Caco-2 (cell line): ENCODE measurements around the gene MAP1B. TPM values are rescaled to one million over a fixed set of nuclear protein-coding genes. Genes with fewer than 3 reads are reported as not detected.
A peak's percentile ranks its signal among the peaks of the same experiment; 100 is the strongest.

Experiments
- BruUV-seq: library from RNA; stranded (reverse); fragments of 400-500 nt; replicated peaks from 2 replicates; lab custom pipeline; 2021; lab: Mats Ljungman, UMichigan
- CTCF ChIA-PET: fragments of 300-600 bp; sonication (Branson Sonifier 250); formaldehyde crosslinking; loops from one replicate; lab custom pipeline; 2022; ENCODE audit warnings: antibody characterized with exemption; lab: Charles Lee
- POLR2A ChIA-PET: fragments of 300-600 bp; sonication (Branson Sonifier 250); formaldehyde crosslinking; loops from one replicate; lab custom pipeline; 2022; ENCODE audit warnings: antibody characterized with exemption; lab: Charles Lee
- DNase-seq, 2 experiments: peaks; one replicate each; pipeline versions ENCODE4 v3.0.0 to v3.0.0-alpha.2; 2020 to 2022
- H3K27me3 ChIP-seq: replicated peaks from 2 replicates; pipeline ENCODE4 v1.6.0; 2011; ENCODE audit warnings: low read length; ENCODE audit not compliant: control insufficient read depth, insufficient read depth
- H3K36me3 ChIP-seq: 2 replicates; pipeline ENCODE4 v1.5.1; 2011; ENCODE audit warnings: low read length; ENCODE audit not compliant: control insufficient read depth, insufficient read depth
- H3K4me1 ChIP-seq: fragments of 250-450 bp; sonication (Bioruptor Pico); 2 replicates; pipeline ENCODE4 v1.5.1; 2020; ENCODE audit warnings: mild to moderate bottlenecking
- H3K4me3 ChIP-seq: 2 replicates; pipeline ENCODE4 v1.5.1; 2011; ENCODE audit warnings: low read depth, mild to moderate bottlenecking, control low read depth, low read length
- H3K9me3 ChIP-seq: fragments of 250-450 bp; sonication (Bioruptor Pico); 2 replicates; pipeline ENCODE4 v1.5.1; 2020; ENCODE audit warnings: mild to moderate bottlenecking, moderate library complexity
- H3K27ac Mint-ChIP-seq: one replicate; pipeline ENCODE4 v1.8.0; 2022; ENCODE audit warnings: mixed read lengths; ENCODE audit not compliant: unreplicated experiment
- H3K27me3 Mint-ChIP-seq: one replicate; pipeline ENCODE4 v1.8.0; 2022; ENCODE audit warnings: mixed read lengths; ENCODE audit not compliant: insufficient read depth, unreplicated experiment
- H3K36me3 Mint-ChIP-seq: one replicate; pipeline ENCODE4 v1.8.0; 2022; ENCODE audit warnings: mild to moderate bottlenecking, mixed read lengths; ENCODE audit not compliant: insufficient read depth, unreplicated experiment
- H3K4me1 Mint-ChIP-seq: one replicate; pipeline ENCODE4 v1.8.0; 2022; ENCODE audit warnings: low read depth, mixed read lengths; ENCODE audit not compliant: unreplicated experiment
- H3K4me3 Mint-ChIP-seq: one replicate; pipeline ENCODE4 v1.8.0; 2022; ENCODE audit warnings: mild to moderate bottlenecking, moderate library complexity, mixed read lengths; ENCODE audit not compliant: unreplicated experiment
- H3K9me3 Mint-ChIP-seq: one replicate; pipeline ENCODE4 v1.8.0; 2022; ENCODE audit warnings: mixed read lengths; ENCODE audit not compliant: unreplicated experiment
- intact Hi-C: fragments of 100-400 bp; cut with micrococcal nuclease; formaldehyde crosslinking; loops from one replicate; pipeline ENCODE4 v1.10.0; 2022; ENCODE audit not compliant: unreplicated experiment
- total RNA-seq: library from RNA; stranded (reverse); gene quantifications from 2 replicates; pipeline ENCODE4 v1.2.3, GENCODE V29; 2022
- TF ChIP-seq, protein P1 (sequence below), 2 experiments: fragments of 200-600 bp in 1 of 2; IDR thresholded peaks; 1 replicate in 1 of 2; 2 replicates in 1 of 2; pipeline versions ENCODE4 v1.5.1 to v1.8.0; 2011 to 2022; ENCODE audit warnings: antibody characterized with exemption in 1 of 2, control low read depth in 1 of 2, inconsistent platforms in 1 of 2, low read depth in 1 of 2, low read length in 1 of 2, mild to moderate bottlenecking in 1 of 2, moderate library complexity in 1 of 2; ENCODE audit not compliant: insufficient read depth in 1 of 2, severe bottlenecking in 1 of 2, unreplicated experiment in 1 of 2

MAP1B gene
- total RNA-seq, 1 experiment from 2014 or later = 0.66 TPM

DNA sequence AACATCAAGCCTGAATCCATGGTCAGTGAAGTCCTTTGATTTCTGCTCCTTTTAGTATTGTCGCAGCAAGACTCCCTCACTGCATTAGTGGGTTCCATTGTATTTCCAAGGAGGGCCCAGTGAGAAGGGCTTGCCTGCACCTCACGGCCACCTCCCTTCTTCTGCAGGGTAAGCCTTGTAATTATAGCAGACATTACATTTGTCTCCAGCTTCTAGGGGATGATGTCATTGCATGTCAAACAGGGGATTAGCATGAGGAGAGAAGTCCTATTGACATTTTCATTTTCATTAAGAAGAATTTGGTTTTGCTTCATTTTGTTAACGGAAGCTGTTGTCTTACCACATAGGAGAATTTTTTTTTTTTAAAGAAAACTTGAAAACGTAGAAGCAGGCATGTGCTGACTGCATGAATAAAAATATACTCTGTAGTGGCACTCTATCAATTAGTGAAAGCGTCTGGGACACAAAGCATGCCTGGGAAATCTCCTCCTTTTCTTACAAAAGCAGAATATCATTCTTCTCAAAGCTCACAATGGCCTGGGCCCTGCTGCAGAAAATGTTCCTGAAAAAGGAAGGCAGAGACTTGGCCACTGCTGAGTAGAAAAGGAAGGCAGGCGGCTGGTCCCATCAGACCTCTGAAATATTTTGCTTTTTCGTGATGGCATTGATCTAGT lies 27.1 kb downstream of the MAP1B start:
- no peaks in the 10 kb centered on the region for H3K9me3 ChIP-seq
- ChIA-PET POLR2A (no interaction called here), CTCF (no interaction called here)
- no peak overlapping the region for H3K4me3 ChIP-seq
- Mint-ChIP-seq H3K27ac (no peak overlapping the region), H3K9me3 (no peaks in the 10 kb centered on the region), H3K27me3 (peaks cover 15% of the 10 kb centered on the region), H3K36me3 (no peaks in the 10 kb centered on the region), H3K4me3 (no peak overlapping the region), H3K4me1 (no peaks in the 10 kb centered on the region)
- H3K27me3 ChIP-seq = no peaks in the 10 kb centered on the region; the same call in 1 of the 2 replicates
- no TSS peak for BruUV-seq
- no peaks in the 10 kb centered on the region for H3K4me1 ChIP-seq
- no peak for DNase-seq
- intact Hi-C loops = no loop called here
- no peaks in the 10 kb centered on the region for H3K36me3 ChIP-seq
- TF ChIP-seq, protein P1, sequence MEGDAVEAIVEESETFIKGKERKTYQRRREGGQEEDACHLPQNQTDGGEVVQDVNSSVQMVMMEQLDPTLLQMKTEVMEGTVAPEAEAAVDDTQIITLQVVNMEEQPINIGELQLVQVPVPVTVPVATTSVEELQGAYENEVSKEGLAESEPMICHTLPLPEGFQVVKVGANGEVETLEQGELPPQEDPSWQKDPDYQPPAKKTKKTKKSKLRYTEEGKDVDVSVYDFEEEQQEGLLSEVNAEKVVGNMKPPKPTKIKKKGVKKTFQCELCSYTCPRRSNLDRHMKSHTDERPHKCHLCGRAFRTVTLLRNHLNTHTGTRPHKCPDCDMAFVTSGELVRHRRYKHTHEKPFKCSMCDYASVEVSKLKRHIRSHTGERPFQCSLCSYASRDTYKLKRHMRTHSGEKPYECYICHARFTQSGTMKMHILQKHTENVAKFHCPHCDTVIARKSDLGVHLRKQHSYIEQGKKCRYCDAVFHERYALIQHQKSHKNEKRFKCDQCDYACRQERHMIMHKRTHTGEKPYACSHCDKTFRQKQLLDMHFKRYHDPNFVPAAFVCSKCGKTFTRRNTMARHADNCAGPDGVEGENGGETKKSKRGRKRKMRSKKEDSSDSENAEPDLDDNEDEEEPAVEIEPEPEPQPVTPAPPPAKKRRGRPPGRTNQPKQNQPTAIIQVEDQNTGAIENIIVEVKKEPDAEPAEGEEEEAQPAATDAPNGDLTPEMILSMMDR (IDR thresholded peaks at IDR 0.05; ENCODE audit: insufficient read depth in 1 of 2, low read depth in 1 of 2, low read length in 1 of 2, severe bottlenecking in 1 of 2, unreplicated experiment in 1 of 2) = no peak

DNA sequence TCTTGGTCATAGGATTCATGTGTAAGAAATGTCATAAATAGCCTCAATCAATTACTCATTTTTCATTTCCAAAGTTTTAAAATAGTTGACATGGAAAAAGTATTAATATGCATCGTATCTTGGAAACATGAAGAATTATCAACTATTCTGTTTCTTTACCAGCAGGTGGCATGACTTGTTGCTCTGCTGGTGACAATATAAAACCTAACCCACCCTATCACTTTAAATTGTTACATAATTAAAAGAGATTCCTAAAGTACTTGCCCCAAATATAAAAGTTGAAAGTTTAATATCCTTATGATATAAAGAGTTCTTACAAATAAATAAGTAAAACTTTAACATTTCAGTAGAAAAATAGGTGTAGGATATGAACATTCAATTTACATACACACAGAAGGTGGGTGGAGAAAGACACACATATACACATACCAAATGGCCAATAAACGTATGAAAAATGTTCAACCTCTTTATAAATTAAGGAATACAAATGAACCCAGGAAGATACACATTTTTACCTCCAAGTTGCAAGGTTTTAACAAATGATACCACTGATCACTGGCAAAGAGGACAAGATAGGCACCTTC lies 30.6 kb downstream of the MAP1B start:
- CTCF ChIA-PET = no interaction called here

DNA sequence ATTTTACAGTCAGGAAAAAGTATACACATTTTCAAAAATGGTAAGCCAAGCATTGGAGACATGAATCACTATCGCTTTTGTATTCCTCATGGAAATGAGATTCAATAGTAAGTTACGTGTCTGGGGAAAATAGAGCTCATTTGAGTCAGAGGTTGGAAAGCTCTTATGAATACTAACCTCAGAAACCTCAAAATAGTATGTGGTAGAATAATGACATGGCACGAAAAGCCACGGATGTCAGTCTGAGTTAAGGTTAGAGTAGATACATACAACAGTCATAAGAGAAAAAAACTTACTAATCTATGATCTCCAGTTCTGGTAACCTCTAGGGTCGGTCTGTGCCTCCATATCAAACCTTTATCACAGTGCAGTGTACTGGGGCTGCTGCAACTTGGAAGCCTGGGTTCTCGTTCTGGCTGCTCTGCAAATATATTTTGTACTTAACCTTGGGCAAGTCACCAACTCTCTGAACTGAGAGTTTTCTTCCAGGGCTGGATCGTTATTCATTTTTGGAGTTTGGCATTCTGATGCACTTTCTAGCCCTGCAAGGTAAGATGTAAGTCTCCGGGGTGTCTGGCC lies 31.8 kb downstream of the MAP1B start:
- ChIA-PET POLR2A (interaction anchor here (0.6 kb wide), 1 partner anchor 169 kb away, joined by 3 read pairs; no protein-coding TSS in a partner anchor), CTCF (interaction anchor here (0.6 kb wide), 1 partner anchor 160 kb away, joined by 3 read pairs; no protein-coding TSS in a partner anchor)
- intact Hi-C loops = loop anchor here (5.0 kb wide), 2 partner anchors 108 to 128 kb away; no protein-coding TSS in a partner anchor
- no peak overlapping the region for H3K4me3 ChIP-seq
- Mint-ChIP-seq H3K27ac (no peak overlapping the region), H3K36me3 (no peaks in the 10 kb centered on the region), H3K4me3 (no peak overlapping the region), H3K4me1 (no peaks in the 10 kb centered on the region), H3K27me3 (peaks cover 11% of the 10 kb centered on the region), H3K9me3 (no peaks in the 10 kb centered on the region)
- BruUV-seq = no TSS peak
- H3K9me3 ChIP-seq = no peaks in the 10 kb centered on the region
- H3K27me3 ChIP-seq = no peaks in the 10 kb centered on the region
- no peaks in the 10 kb centered on the region for H3K36me3 ChIP-seq
- TF ChIP-seq, protein P1 (IDR thresholded peaks at IDR 0.05; ENCODE audit: insufficient read depth in 1 of 2, low read depth in 1 of 2, low read length in 1 of 2, severe bottlenecking in 1 of 2, unreplicated experiment in 1 of 2) = no peak
- no peaks in the 10 kb centered on the region for H3K4me1 ChIP-seq
- DNase-seq = no peak

More for the DNA sequence above, 30.6 kb downstream of the MAP1B start:
- H3K9me3 ChIP-seq = no peaks in the 10 kb centered on the region
- no peaks in the 10 kb centered on the region for H3K36me3 Mint-ChIP-seq
- H3K27ac Mint-ChIP-seq = no peak overlapping the region
- no peaks in the 10 kb centered on the region for H3K4me1 Mint-ChIP-seq
- TF ChIP-seq, protein P1 (IDR thresholded peaks at IDR 0.05; ENCODE audit: insufficient read depth in 1 of 2, low read depth in 1 of 2, low read length in 1 of 2, severe bottlenecking in 1 of 2, unreplicated experiment in 1 of 2) = peak; percentile 46 to 55
- BruUV-seq = no TSS peak
- H3K27me3 Mint-ChIP-seq = peaks cover 11% of the 10 kb centered on the region
- H3K4me3 Mint-ChIP-seq = no peak overlapping the region
- H3K4me1 ChIP-seq = no peaks in the 10 kb centered on the region
- DNase-seq = no peak
- H3K9me3 Mint-ChIP-seq = no peaks in the 10 kb centered on the region
- no peaks in the 10 kb centered on the region for H3K27me3 ChIP-seq
- H3K4me3 ChIP-seq = no peak overlapping the region
- no peaks in the 10 kb centered on the region for H3K36me3 ChIP-seq
- intact Hi-C loops = loop anchor here (1.0 to 5.0 kb wide), 3 partner anchors 109 to 170 kb away; no protein-coding TSS in a partner anchor
- POLR2A ChIA-PET = no interaction called here
